ENCODE data around the gene DPP6.

The DPP6 gene

DNA sequence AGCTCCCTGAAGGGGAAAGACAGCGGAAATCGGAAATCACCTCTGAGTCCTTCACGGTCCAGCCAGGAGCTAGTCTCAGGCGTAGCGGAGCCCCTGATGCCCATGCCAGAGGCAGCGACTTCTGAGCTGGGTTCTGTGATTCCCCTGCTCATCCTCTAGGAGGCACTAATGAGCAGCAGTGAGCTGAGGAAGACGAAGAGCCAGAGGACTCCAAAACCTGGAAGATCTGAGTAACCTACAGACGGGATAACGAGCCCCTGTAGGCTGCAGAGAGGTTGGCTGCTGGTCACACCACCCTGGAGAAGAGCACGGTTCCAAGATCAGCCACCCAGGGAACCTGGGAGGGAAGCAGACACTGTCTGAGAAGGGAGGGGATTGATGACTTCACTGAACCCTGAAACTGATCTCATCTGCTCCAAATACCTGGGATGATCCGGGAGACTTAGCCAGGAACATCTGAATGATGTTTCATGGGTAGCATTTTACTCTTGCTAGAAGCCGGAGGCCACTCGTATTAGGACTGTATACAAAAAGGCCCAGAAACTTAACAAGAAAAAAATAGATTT, 646.6 kb downstream of the DPP6 start:
- no peak for DNase-seq (ENCODE audit: low read depth in 2 of 2)

DNA sequence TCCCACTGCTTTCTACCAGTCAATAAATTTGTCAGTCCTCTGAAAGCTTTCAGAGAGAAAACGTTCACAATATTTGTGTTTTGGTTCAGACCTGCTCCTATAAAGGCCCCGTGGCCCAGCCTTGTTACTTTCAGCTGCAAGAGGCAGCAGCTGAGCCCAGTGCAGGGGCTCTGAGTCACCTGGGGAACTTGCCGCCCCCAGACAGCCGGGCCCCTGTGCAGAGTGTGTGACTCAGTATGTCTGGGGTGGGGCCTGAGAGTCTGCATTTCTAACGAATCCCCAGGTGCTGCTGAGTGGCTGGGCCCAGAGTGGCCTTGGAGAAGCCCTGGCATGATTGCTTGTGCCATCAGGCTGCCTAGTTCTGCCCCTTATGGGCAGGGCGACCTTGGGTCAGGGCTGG, 647.2 kb downstream of the DPP6 start:
- no peak for DNase-seq (ENCODE audit: low read depth in 2 of 2)

DNA sequence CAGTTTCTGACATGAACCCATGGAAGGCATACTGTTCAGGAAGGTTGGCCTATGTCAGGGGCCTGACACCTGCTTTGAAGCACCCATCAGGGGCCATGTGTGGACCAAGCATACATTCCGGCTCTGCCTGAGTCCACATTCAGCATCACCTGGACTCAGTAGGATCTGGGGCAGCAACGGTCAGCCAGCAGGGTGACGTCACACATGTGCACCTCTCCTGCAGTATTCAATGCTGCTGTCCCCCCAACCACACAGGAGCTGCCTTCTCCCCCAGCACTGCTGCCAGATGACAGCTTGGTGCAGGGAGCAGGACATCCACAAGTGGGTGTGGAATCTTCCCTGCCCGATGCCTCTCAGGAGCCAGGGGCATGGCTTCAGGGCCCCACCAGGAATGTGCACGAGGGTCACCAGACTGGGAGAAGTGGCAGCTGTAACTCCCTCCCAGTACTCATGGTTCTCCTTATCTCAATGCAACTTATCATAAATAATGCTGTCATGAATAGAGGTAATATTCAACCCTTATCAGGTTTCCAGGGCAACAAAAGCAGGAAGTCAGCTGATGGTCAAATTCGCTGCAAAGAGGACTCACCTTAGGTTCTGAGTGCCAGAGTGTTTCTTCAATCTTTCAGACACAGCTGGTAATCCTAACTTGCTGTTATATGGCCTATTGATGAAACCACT, 657.8 kb downstream of the DPP6 start:
- no peak for DNase-seq (ENCODE audit: low read depth in 2 of 2)

DNA sequence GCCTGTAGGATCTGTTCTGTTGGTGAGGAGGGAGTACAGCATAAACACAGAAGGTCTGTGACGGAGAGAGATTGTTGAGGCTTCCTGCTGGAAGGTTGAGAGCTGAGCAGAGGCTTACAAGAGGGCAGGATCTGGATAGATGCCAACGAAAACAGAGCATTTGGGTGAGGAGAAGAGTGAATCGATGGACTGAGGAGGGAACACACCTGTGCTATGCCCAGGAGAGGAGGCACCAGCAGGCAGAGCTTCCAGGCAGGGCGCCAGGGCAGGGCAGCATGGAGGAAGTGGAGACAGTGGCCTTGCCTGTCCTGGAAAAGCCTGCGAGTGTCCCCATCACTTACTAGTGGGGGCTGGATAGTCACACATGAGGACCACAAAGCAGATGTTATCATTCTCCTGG, 667.8 kb downstream of the DPP6 start:
- DNase-seq (ENCODE audit: low read depth in 2 of 2): no peak

DNA sequence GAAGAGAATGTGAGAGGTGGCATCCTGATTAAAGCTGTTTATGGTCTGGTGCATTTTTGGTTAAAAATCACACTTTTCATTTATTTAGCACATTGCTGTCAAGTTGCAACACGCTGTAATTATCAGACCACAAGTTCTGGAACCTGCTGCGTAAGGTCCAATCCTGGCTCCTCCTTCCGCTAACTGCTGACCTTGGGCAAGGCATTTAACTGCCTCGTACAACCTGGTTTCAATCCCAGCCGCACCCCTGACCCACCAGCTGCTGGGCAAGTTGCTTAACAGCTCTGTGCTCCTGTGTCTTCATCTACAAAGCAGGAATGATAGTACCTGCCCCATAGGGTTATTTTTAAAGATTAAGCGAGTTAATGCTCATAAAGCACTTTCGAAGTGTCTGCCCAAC, 668.9 kb downstream of the DPP6 start:
- no peak for DNase-seq (ENCODE audit: low read depth in 2 of 2)

DNA sequence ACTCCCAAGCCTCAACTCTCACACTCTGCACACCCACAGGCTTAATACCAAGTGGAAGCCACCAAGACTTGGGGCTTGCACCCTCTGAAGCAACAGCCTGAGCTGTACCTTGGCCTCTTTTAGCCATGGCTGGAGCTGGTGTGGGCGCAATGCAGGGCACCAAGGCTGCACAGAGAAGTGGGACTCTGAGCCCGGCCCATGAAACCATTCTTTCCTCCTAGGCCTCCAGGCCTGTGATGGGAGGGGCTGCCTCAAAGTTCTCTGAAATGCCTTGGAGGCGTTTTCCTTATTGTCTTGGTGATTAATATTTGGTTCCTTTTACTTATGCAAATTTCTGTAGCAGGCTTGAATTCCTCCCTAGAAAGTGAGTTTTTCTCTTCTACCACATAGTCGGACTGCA, 674.2 kb downstream of the DPP6 start:
- no peak for DNase-seq (ENCODE audit: low read depth in 2 of 2)

DNA sequence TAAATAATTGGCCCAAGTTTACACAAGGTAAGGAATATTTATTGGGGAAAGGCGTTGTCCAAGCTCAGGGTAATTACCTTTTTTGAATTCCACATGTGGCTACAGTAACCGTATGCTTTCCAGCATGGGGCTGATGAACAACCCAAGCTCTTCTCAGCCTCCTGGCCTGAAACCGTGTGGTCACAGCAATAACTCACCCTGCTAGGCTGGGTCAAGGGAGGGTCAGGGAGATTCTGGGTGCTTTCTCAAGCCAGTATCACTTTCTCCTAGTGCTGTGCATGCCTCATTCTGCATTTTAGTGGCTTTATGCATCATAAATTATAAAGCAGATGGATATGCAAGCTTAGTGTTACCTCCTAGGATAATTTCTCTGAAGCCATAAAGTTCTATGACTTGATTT, 676.9 kb downstream of the DPP6 start:
- DNase-seq (ENCODE audit: low read depth in 2 of 2): no peak

DNA sequence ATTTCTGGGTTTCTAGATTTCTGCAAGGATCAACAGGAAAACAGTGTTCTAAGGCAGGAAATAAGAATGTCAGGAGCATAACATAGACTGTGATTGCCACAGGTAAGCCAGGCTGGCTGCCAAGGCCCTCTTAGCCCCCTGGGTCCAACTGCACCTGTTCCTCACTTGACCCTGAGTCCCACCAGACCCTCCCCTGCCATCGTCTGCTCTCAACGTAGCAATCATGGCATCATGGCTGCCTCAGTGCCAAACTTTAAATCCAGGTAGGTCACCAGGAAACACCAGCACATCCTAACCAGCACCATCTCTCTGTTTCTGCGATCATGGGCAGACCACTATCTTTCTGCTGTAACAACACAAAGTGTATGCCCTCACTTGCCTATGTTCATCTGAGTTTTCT, 683.6 kb downstream of the DPP6 start:
- no peak for DNase-seq (ENCODE audit: low read depth in 2 of 2)

DNA sequence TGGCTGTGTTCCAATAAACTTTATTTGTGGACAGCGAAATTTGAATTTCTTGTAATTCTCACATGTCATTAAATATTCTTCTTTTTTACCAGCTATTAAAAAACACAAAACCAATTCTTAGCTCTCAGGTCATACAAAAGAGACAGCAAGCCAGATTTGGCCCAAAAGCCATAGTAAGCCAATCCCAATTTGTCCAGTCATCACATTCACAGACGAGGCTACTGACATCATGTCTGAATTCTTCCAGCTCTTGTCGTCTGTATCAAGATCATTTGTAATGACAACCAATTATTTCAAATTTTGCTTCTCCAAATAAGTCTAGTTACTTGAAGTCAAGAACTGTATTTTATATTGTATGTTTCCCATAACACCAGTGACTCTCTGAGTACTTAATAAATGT, 684.2 kb downstream of the DPP6 start:
- DNase-seq (ENCODE audit: low read depth in 2 of 2): no peak

DNA sequence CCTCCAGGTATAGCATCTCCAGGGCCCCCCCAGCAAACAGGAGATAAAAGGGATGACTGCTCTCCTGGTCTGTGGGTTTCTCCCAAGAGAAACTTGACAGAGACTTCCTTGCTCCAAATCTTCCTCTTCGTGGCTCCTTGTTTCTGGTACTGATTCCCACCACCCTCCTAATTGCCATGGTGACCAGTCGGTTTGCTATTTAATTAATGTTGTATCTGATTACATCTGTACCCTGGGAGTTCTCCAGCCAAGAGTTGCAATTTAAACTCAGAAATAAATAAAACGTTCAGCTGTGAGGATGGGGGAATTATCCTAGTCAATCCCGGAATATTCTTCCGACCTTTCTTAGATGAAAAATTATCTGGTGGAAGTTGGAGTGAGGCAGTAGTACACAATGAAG, 686.0 kb downstream of the DPP6 start:
- DNase-seq (ENCODE audit: low read depth in 2 of 2): no peak

DNA sequence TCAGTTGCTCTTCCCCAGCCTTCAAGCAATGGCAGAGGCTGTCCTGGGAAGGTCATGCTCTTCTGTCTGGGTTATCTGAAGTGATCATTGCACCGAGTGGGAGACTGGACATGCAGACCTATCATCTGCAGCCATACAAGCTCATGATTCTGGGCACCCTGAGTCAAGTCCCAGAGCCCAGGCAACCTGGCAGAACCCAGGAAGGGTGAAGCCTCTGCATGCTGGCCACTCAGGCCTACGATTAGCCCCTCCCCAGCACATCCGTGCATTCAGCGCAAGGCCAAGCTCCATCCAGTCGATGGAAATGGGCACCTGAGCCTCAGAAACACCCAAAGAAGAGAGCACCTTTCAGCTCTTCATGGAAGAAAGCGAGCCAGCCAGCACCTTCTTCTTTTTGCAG, 688.9 kb downstream of the DPP6 start:
- DNase-seq (ENCODE audit: low read depth in 2 of 2): no peak

DNA sequence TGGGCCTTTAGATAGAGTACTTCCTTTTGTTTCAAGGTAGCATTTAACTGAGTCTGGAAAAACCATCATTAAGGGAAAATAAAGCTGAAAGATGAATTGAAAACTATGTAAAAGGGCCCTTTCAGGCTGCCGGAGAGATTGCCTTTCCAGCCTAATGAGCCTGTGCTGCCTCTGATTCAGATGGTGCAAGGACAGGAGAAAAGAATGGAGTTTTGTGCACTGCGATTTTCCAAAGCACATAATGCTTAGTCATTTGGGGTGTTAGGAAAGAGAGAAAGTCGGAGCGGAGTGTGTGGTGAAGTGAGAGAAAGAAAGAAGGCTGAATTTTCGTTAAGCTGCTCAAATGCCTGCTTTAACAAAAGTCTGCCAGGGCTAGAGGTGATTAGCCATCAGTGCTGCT, 691.0 kb downstream of the DPP6 start:
- DNase-seq (ENCODE audit: low read depth in 2 of 2): no peak

DNA sequence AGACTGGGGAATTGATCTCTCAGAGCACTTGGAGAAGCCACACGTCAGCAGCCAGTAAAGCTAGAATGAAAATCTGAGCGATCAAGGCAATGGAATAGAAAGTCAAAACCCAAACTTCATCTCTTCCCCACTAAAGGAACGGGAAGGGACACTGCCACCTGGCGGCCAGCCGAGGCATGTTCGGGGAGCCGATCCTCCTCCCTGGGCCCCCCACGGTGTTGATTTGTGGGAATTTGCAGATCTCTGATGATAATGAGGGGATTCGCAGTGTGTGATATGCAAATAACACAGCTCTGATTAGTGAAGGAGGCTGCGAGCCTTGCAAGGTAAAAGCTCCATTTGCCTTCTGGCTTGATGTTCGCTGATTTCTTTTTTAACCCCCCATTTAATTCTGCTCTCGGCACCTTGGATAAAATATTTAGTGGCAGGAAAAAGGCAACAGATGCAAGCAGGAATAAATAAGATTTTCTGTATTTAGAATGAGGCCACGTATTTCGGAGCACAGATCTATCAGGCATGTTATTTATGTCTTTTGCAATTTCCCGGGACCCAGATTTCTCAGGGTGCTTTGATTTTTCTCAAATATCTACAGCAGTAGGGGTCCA, 692.2 kb downstream of the DPP6 start:
- peak; percentile 12 to 13 for DNase-seq (ENCODE audit: low read depth in 2 of 2)

DNA sequence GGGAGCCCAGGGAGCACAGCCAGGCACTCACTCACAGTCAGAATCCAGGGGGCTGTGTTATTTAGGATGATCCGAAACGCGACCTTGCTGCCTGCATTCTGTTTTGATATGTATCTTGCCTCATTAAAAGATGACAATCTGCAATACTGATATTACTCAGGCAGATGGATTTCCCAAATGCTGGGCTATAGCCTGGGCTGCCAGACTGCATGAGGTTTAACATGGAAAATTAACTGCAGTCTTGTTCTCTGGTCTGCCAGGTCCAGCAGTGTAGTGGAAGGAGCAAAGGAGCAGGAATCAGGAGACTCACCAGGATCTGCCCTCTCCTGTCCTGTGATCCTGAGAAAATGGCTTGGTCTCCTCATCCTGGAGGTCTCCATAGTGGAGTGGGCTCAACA, 692.7 kb downstream of the DPP6 start:
- DNase-seq (ENCODE audit: low read depth in 2 of 2): no peak

DNA sequence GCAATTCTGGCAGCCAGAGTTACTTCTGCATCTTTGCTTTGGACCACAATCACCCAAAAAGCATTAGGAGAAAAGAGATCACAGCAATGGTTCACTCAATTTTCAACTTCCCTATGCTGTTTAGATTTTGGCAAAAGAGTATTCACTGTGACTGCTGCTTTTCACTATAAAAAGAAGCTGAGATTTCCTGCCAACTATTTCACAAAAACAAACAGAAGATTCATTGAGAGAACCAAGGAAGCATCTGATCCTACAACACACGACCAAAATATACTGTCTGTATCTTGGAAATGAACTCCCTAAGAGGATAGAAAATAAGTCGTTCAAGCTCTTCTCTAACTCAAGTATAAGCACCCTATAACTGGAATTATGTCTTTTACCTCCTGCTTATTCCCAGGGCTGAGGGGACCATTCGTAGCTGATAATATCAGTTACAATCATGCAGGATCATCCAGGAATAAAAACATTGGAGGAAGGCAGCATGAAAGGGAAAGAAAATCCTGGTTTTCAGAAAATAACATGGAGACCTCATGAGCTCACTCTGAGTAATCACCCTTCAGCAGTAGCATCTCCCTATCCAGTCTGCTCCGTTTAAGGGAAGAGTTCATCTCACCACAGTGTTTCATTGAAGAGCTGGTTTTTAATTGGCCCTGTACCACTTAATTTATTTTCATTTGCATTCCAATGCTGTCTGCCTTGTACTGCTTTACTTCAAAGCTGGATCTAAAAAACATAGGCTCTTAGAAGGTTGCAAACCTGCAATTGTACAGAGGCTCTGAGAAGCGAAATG, 694.6 kb downstream of the DPP6 start:
- no peak for DNase-seq (ENCODE audit: low read depth in 2 of 2)

DNA sequence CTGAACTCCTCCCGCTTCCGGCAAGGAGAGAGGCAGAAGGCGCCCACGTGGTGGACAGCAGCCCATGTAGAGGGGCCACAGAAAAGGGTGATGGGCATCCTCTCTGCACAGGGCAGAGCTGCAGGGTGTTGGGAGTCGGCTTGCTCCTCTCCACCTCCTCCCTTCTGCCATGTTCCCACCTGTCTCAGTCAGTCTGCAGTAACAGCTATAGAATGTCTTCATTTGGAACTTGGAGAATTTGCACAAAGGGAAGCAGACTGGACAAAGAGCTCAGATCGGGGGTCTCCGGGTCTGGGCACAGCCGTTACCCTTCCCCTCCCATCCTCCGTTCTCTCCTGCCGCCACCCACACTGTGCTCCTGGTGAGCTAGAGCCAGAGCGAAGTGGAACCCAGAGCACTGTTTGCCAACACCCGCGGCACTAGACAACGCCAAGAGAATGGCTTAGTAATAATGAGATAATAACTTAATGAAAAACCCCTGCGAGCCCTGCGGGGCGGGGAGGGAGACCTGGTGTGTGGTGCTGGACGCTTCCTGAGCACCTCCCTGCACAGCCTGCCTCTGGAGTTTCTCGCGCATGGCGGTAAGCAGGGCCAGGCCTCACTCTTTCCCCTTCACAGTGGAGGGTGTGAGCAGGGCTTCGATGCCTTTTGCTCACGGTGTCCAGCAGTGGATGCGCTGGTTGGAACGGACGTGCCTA, 696.0 kb downstream of the DPP6 start:
- no peak for DNase-seq (ENCODE audit: low read depth in 2 of 2)

DNA sequence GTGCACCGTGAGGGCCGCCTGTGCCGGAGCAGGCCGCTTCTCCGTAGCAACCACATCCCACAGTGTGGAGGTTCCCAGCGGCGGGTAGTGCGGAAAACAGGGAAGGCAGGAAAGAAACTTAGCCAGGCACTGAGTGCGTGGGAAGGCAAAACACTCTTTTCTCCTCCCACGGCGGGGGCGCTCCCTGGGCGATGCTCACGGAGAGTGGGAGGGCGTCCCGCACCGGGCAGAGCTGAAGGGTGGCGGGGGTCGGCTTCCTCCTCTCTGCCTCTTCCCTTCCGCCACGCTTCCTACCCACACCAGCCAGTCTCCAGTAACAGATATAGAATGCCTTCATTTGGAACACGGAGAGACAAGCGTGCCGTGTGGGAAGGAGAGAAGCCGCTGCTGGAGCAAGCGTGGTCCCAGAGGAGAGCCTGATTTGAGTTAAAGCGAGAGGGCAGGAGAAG, 698.2 kb downstream of the DPP6 start:
- no peak for DNase-seq (ENCODE audit: low read depth in 2 of 2)

DNA sequence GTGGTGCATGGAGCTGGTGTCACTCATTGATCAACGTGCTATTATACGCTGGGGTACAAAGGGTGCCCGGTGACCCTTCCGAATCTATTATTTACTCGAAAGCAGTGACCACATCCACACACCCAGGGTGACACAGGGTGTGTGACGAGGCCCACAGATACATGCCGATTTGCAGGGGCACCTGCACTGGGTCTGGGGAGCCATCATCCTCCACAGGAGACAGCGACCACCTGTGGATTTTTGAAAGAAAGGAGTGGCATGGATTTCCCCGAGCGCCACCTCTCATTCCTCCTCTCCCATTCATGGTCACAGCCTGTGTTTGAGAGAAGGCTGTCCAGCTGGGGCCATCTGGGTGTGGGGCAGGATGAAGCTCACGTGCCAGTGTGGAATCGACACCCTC, 701.0 kb downstream of the DPP6 start:
- no peak for DNase-seq (ENCODE audit: low read depth in 2 of 2)

DNA sequence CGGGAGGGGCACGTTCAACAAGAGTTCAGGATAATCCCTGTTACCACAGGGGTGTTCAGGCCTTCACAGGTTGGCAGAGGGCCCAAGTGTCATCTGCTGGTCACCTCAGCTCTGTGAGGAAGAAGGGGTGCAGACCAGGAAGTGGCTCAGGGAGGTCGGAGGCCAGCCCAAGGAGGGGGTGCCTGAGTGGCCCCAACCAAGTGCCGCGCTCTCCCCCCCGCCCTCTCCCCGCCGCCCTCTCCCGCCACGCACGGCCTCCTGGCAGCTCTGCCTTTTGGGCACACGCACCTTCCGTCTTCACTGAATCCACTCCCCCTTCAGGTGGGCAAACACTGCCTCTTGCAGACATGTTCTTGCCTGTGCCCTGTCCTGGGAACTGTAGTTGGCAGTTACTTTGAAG, 705.6 kb downstream of the DPP6 start:
- no peak for DNase-seq (ENCODE audit: low read depth in 2 of 2)

DNA sequence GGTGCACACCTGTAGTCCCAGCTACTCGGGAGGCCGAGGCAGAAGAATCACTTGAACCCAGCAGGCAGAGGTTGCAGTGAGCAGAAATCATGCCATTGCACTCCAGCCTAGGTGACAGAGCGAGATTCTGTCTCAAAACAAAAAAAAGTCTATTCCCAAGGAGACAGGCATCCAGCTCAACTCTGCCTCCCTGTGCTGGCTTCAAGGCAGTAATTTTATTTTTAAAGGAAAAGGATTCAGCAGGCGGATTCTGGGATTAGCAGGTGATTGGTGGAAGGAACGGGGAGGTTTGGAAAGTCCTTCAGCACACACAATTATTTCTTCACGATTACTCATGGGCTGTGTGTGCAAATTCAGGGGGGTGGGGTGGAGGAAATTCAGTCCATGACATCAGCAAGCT, 707.8 kb downstream of the DPP6 start:
- no peak for DNase-seq (ENCODE audit: low read depth in 2 of 2)

DNA sequence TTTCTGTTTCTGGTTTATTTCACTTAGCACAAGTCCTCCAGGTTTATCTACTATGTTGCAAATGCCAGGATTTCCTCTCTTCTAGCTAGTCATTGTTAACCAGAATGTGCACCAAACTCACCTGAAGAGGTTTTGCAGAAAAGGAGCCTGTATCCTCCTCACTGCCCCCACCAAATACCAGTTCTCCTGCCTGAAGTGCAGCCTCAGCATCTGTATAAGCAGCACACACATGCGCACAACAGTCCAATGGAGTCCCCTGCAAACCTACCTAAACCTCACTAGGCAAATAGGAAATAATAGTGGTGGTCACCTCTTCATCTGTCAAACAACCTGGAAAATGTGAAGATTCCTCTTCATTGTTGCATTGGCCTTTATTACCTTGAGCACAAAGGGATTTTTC, 712.9 kb downstream of the DPP6 start:
- DNase-seq (ENCODE audit: low read depth in 2 of 2): no peak

DNA sequence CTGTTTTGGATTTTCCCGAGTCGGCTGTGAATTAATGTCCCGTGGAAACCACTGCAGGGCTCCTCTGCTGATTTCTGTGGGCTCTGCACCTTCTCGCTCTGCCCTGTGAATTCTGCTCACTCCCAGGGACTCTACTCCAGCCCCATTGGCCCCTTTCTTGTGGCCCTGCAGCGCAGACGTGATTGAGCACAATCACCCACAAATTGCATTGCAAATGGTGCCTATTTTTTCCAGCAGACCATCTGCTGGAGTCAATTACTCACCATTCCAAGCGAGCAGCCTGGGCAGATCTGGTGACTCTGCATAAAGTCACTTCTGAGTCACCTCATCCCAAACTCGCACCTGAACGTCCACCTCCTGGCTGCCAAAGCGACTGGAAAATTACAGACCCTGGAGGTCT, 714.9 kb downstream of the DPP6 start:
- DNase-seq (ENCODE audit: low read depth in 2 of 2): no peak
